Measurements from ENCODE around the gene CIB4. TPM values are rescaled to one million over a fixed set of nuclear protein-coding genes. Genes with fewer than 3 reads are reported as not detected.

CIB4 gene
- total RNA-seq, 2 donors from 2014 or later = 0.46 TPM; not detected in 1

- Histone ChIP-seq H3K36me3 (no peaks in the 10 kb centered on the region), H3K27me3 (replicated peaks; ENCODE audit: insufficient read depth) (no peaks in the 10 kb centered on the region), H3K4me1 (replicated peaks) (no peaks in the 10 kb centered on the region), H3K9me3 (no peaks in the 10 kb centered on the region), H3K27ac (no peak overlapping the region), H3K4me3 (no peak overlapping the region)
- no peak for DNase-seq (ENCODE audit: low spot score)
- WGBS = 94% methylated on average over 6 of the region's 6 CpGs
- intact Hi-C loops (cut with DNase I) = no loop called here
- TF ChIP-seq POLR2A (IDR thresholded peaks at IDR 0.05) = no peak
- TF ChIP-seq CTCF (IDR thresholded peaks at IDR 0.05) = no peak
- no peak for TF ChIP-seq POLR2AphosphoS5 (IDR thresholded peaks at IDR 0.05)
Measured at GRCh38 chr2:26648516-26648915, 7.3 kb upstream of the CIB4 start.

GRCh38 chr2:26647981-26648380, 6.8 kb upstream of the CIB4 start:
- no peaks in the 10 kb centered on the region for H3K27me3 ChIP-seq (replicated peaks; ENCODE audit: insufficient read depth)
- H3K36me3 ChIP-seq = no peaks in the 10 kb centered on the region
- no peaks in the 10 kb centered on the region for H3K4me1 ChIP-seq (replicated peaks)
- intact Hi-C loops (cut with DNase I) = no loop called here
- H3K9me3 ChIP-seq = no peaks in the 10 kb centered on the region
- no peak overlapping the region for H3K4me3 ChIP-seq
- WGBS = 93% methylated on average over 3 of the region's 3 CpGs
- H3K27ac ChIP-seq = no peak overlapping the region
- TF ChIP-seq POLR2AphosphoS5 (IDR thresholded peaks at IDR 0.05) (no peak), POLR2A (IDR thresholded peaks at IDR 0.05) (no peak), CTCF (IDR thresholded peaks at IDR 0.05) (no peak)
- DNase-seq (ENCODE audit: low spot score) = no peak

GRCh38 chr2:26646986-26647672, 6.0 kb upstream of the CIB4 start:
- Histone ChIP-seq H3K27ac (no peak overlapping the region), H3K4me1 (replicated peaks) (no peaks in the 10 kb centered on the region), H3K36me3 (no peaks in the 10 kb centered on the region), H3K9me3 (no peaks in the 10 kb centered on the region), H3K4me3 (no peak overlapping the region), H3K27me3 (replicated peaks; ENCODE audit: insufficient read depth) (no peaks in the 10 kb centered on the region)
- DNase-seq (ENCODE audit: low spot score) = no peak
- no peak for TF ChIP-seq POLR2AphosphoS5 (IDR thresholded peaks at IDR 0.05)
- no peak for TF ChIP-seq POLR2A (IDR thresholded peaks at IDR 0.05)
- TF ChIP-seq CTCF (IDR thresholded peaks at IDR 0.05) = no peak
- WGBS = 73% methylated on average over 6 of the region's 6 CpGs
- intact Hi-C loops (cut with DNase I) = no loop called here

- WGBS = 95% methylated on average over 10 of the region's 10 CpGs
- Histone ChIP-seq H3K9me3 (no peaks in the 10 kb centered on the region), H3K27ac (no peak overlapping the region), H3K36me3 (no peaks in the 10 kb centered on the region), H3K4me3 (no peak overlapping the region), H3K4me1 (replicated peaks) (no peaks in the 10 kb centered on the region), H3K27me3 (replicated peaks; ENCODE audit: insufficient read depth) (no peaks in the 10 kb centered on the region)
- intact Hi-C loops (cut with DNase I) = no loop called here
- no peak for DNase-seq (ENCODE audit: low spot score)
- TF ChIP-seq POLR2AphosphoS5 (IDR thresholded peaks at IDR 0.05) (no peak), CTCF (IDR thresholded peaks at IDR 0.05) (no peak), POLR2A (IDR thresholded peaks at IDR 0.05) (no peak)
Measured at GRCh38 chr2:26645762-26646161, 4.6 kb upstream of the CIB4 start.

- H3K9me3 ChIP-seq = no peaks in the 10 kb centered on the region
- TF ChIP-seq POLR2AphosphoS5 (IDR thresholded peaks at IDR 0.05) (no peak), CTCF (IDR thresholded peaks at IDR 0.05) (no peak), POLR2A (IDR thresholded peaks at IDR 0.05) (no peak)
- H3K36me3 ChIP-seq = no peaks in the 10 kb centered on the region
- H3K4me3 ChIP-seq = no peak overlapping the region
- intact Hi-C loops (cut with DNase I) = no loop called here
- no peaks in the 10 kb centered on the region for H3K4me1 ChIP-seq (replicated peaks)
- no peak for DNase-seq (ENCODE audit: low spot score)
- no peaks in the 10 kb centered on the region for H3K27me3 ChIP-seq (replicated peaks; ENCODE audit: insufficient read depth)
- WGBS = 78% methylated on average over 13 of the region's 13 CpGs
- H3K27ac ChIP-seq = no peak overlapping the region
Measured at GRCh38 chr2:26644188-26644835, 3.1 kb upstream of the CIB4 start.

Data from prostate gland (tissue), 2 donors.